Measurements from ENCODE around the gene KIRREL3. TPM values are rescaled to one million over a fixed set of nuclear protein-coding genes. Genes with fewer than 3 reads are reported as not detected.

KIRREL3 gene
- total and polyA plus RNA-seq, 2 of the 4 experiments (the other 2 are of a cell fraction): 10.9 to 15.9 TPM

- no TSS peak for BruUV-seq (replicated peaks)
- no peaks in the 10 kb centered on the region for H3K36me3 ChIP-seq (ENCODE audit: control insufficient read depth, insufficient read depth, low read length)
- peak; percentile 67 for ATAC-seq (ENCODE audit: low read depth)
Observed at GRCh38 chr11:126853732-126854131, 146.8 kb downstream of the KIRREL3 start.

More at GRCh38 chr11:126853732-126854131, 146.8 kb downstream of the KIRREL3 start:
- intact Hi-C loops (cut with micrococcal nuclease) (no loop called here), in situ Hi-C loops (cut with MboI; ENCODE audit: low sequenced_read_pairs) (no loop called here), dilution Hi-C loops (cut with HindIII; ENCODE audit: low sequenced_read_pairs, unreplicated experiment) (no loop called here)
- Histone ChIP-seq H3K4ac (ENCODE audit: low read depth, low read length) (no peak overlapping the region), H4K91ac (ENCODE audit: insufficient read depth, low read depth, low read length) (no peak overlapping the region), H3K4me2 (ENCODE audit: low read depth, low read length) (no peak overlapping the region), H3K23ac (ENCODE audit: low read depth, low read length) (no peak overlapping the region), H3K14ac (replicated peaks; ENCODE audit: low read depth, low read length) (no peak overlapping the region), H2BK120ac (ENCODE audit: low read depth, low read length) (no peak overlapping the region), H3K27ac (ENCODE audit: insufficient read depth, low read length) (no peak overlapping the region), H3K18ac (ENCODE audit: low read depth, low read length) (no peak overlapping the region), H3K79me1 (ENCODE audit: low read depth in 1 of 2, low read length in 2 of 2) (peaks cover 4 to 14% of the 10 kb centered on the region in 2 experiments; a peak in 2 of 4 replicates), H2BK5ac (ENCODE audit: low read depth, low read length, poor library complexity, severe bottlenecking) (no peak overlapping the region), H2BK20ac (ENCODE audit: low read depth, low read length) (no peak overlapping the region), H3K9me1 (ENCODE audit: insufficient read depth, low read length) (peaks cover 6% of the 10 kb centered on the region; the same call in 1 of the 2 replicates), H3K9ac (ENCODE audit: low read depth, low read length) (no peak overlapping the region), H4K8ac (ENCODE audit: low read depth in 2 of 2, low read length in 2 of 2) (no peak overlapping the region), H3K27me3 (ENCODE audit: control insufficient read depth, insufficient read depth, low read length) (no peaks in the 10 kb centered on the region), H4K5ac (ENCODE audit: low read depth, low read length) (no peak overlapping the region), H3K56ac (ENCODE audit: extremely low read depth, insufficient read depth, low read length) (no peak overlapping the region), H2AK9ac (replicated peaks; ENCODE audit: low read depth, low read length, poor library complexity) (no peak overlapping the region), H2AFZ (replicated peaks; ENCODE audit: low read length, poor library complexity) (no peak overlapping the region), H3K4me1 (ENCODE audit: control insufficient read depth, insufficient read depth, low read length) (no peaks in the 10 kb centered on the region), H3K9me3 (ENCODE audit: control insufficient read depth, insufficient read depth, low read length) (no peaks in the 10 kb centered on the region), H3K4me3 (ENCODE audit: insufficient read depth, low read depth, low read length) (no peak overlapping the region), H4K20me1 (ENCODE audit: insufficient read depth, low read length) (no peaks in the 10 kb centered on the region), H2BK15ac (ENCODE audit: low read depth, low read length) (no peak overlapping the region), H2AK5ac (ENCODE audit: low read depth, low read length) (no peak overlapping the region)
- DNase-seq: peak; percentile 78
- CTCF ChIA-PET: interaction anchor here (0.6 kb wide), 1 partner anchor 561 kb away, joined by 3 read pairs; no protein-coding TSS in a partner anchor
- POLR2A ChIA-PET (ENCODE audit: unreplicated experiment): no interaction called here
- no CpG with 5 or more reads among the region's 2 CpGs for WGBS, 2 experiments (ENCODE audit: extremely low coverage in 2 of 2, insufficient read length in 1 of 2)
- TF ChIP-seq BHLHE40 (IDR thresholded peaks at IDR 0.05; ENCODE audit: low read depth, low read length): no peak
- no peak for TF ChIP-seq CTCF (conservative IDR thresholded peaks at IDR 0.05; ENCODE audit: low read depth, low read length)
- TF ChIP-seq MAZ (IDR thresholded peaks at IDR 0.05; ENCODE audit: borderline replicate concordance, low read depth, low read length): no peak
- no peak for TF ChIP-seq POLR2A (IDR thresholded peaks at IDR 0.05; ENCODE audit: low read depth, low read length)
- no peak for TF ChIP-seq SMC3 (IDR thresholded peaks at IDR 0.05; ENCODE audit: low read depth, low read length)
- no peak for TF ChIP-seq MAFK (IDR thresholded peaks at IDR 0.05; ENCODE audit: low read depth, low read length)
- TF ChIP-seq, protein P1, sequence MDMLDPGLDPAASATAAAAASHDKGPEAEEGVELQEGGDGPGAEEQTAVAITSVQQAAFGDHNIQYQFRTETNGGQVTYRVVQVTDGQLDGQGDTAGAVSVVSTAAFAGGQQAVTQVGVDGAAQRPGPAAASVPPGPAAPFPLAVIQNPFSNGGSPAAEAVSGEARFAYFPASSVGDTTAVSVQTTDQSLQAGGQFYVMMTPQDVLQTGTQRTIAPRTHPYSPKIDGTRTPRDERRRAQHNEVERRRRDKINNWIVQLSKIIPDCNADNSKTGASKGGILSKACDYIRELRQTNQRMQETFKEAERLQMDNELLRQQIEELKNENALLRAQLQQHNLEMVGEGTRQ (IDR thresholded peaks at IDR 0.05; ENCODE audit: low read depth, low read length): no peak
- no peak for TF ChIP-seq RAD21 (IDR thresholded peaks at IDR 0.05; ENCODE audit: low read length)
- TF ChIP-seq CHD1 (IDR thresholded peaks at IDR 0.05; ENCODE audit: low read depth, low read length): no peak
- TF ChIP-seq RCOR1 (IDR thresholded peaks at IDR 0.05; ENCODE audit: insufficient replicate concordance, low read length): no peak
- TF ChIP-seq CEBPB (IDR thresholded peaks at IDR 0.05; ENCODE audit: low read depth, low read length): no peak
- TF ChIP-seq FOS (IDR thresholded peaks at IDR 0.05; ENCODE audit: low read depth, low read length): no peak
- no peak for TF ChIP-seq MXI1 (IDR thresholded peaks at IDR 0.05; ENCODE audit: borderline replicate concordance, low read depth, low read length)
- TF ChIP-seq NFE2L2 (IDR thresholded peaks at IDR 0.05; ENCODE audit: low read depth, low read length): no peak
- TF ChIP-seq RFX5 (IDR thresholded peaks at IDR 0.05; ENCODE audit: low read depth, low read length): no peak
- TF ChIP-seq, protein P2, sequence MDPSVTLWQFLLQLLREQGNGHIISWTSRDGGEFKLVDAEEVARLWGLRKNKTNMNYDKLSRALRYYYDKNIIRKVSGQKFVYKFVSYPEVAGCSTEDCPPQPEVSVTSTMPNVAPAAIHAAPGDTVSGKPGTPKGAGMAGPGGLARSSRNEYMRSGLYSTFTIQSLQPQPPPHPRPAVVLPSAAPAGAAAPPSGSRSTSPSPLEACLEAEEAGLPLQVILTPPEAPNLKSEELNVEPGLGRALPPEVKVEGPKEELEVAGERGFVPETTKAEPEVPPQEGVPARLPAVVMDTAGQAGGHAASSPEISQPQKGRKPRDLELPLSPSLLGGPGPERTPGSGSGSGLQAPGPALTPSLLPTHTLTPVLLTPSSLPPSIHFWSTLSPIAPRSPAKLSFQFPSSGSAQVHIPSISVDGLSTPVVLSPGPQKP (IDR thresholded peaks at IDR 0.05; ENCODE audit: borderline replicate concordance, low read depth, low read length): no peak

Measured in IMR-90 (cell line).